Suprapubic skin (tissue), 4 donors: Measurements from ENCODE around the gene LDLRAD4. TPM values are rescaled to one million over a fixed set of nuclear protein-coding genes. Genes with fewer than 3 reads are reported as not detected.
A peak's percentile ranks its signal among the peaks of the same experiment; 100 is the strongest.

ENCODE experiments used
- DNase-seq, 2 donors: peaks; one replicate each; pipeline ENCODE4 v3.0.0-alpha.2; 2019; ENCODE audit warnings: low spot score in 2 of 2
- H3K27ac ChIP-seq: fragments of 200-600 bp; sonication (generic); one replicate; pipeline ENCODE4 v1.5.1; 2019
- H3K27me3 ChIP-seq: fragments of 200-600 bp; sonication (generic); one replicate; pipeline ENCODE4 v1.5.1; 2019
- H3K36me3 ChIP-seq: fragments of 200-600 bp; sonication (generic); one replicate; pipeline ENCODE4 v1.5.1; 2019
- H3K4me1 ChIP-seq: fragments of 200-600 bp; sonication (generic); one replicate; pipeline ENCODE4 v1.5.1; 2019
- H3K4me3 ChIP-seq: fragments of 200-600 bp; sonication (generic); one replicate; pipeline ENCODE4 v1.5.1; 2019; ENCODE audit warnings: mild to moderate bottlenecking
- H3K9me3 ChIP-seq: fragments of 200-600 bp; sonication (generic); one replicate; pipeline ENCODE4 v1.5.1; 2019
- CTCF ChIP-seq, 2 donors: fragments of 200-600 bp in 1 of 2; fragments of 450-650 bp in 1 of 2; sonication (generic) in 1 of 2; IDR thresholded peaks; one replicate each; pipeline ENCODE4 v1.5.1; 2016 to 2019; ENCODE audit warnings: antibody characterized with exemption in 2 of 2, mild to moderate bottlenecking in 1 of 2, moderate library complexity in 1 of 2
- EP300 ChIP-seq: sonication (generic); formaldehyde crosslinking; IDR thresholded peaks from one replicate; pipeline ENCODE4 v1.6.1; 2017; ENCODE audit warnings: antibody characterized with exemption
- POLR2A ChIP-seq, 2 donors: fragments of 450-650 bp; IDR thresholded peaks; one replicate each; pipeline ENCODE4 v1.6.1; 2017; ENCODE audit warnings: antibody characterized with exemption in 2 of 2, mild to moderate bottlenecking in 2 of 2, moderate library complexity in 2 of 2
- POLR2AphosphoS5 ChIP-seq, 3 donors: sonication (generic); formaldehyde crosslinking; IDR thresholded peaks; one replicate each; pipeline ENCODE4 v1.6.1; 2017; ENCODE audit warnings: antibody characterized with exemption in 3 of 3
- WGBS: methylation state at CpG from one replicate; pipeline ENCODE4 v1.1.5; 2018; 5-methylcytosine and 5-hydroxymethylcytosine counted together
- total RNA-seq, 4 donors: library from RNA; depleted of rRNA; stranded (reverse); fragments of >200 nt; gene quantifications; one replicate each; pipeline ENCODE4 v1.1.0, GENCODE V29; 2016

The LDLRAD4 gene
- total RNA-seq, 4 donors from 2014 or later: 10.1 to 31.6 (median 15.1) TPM

DNA sequence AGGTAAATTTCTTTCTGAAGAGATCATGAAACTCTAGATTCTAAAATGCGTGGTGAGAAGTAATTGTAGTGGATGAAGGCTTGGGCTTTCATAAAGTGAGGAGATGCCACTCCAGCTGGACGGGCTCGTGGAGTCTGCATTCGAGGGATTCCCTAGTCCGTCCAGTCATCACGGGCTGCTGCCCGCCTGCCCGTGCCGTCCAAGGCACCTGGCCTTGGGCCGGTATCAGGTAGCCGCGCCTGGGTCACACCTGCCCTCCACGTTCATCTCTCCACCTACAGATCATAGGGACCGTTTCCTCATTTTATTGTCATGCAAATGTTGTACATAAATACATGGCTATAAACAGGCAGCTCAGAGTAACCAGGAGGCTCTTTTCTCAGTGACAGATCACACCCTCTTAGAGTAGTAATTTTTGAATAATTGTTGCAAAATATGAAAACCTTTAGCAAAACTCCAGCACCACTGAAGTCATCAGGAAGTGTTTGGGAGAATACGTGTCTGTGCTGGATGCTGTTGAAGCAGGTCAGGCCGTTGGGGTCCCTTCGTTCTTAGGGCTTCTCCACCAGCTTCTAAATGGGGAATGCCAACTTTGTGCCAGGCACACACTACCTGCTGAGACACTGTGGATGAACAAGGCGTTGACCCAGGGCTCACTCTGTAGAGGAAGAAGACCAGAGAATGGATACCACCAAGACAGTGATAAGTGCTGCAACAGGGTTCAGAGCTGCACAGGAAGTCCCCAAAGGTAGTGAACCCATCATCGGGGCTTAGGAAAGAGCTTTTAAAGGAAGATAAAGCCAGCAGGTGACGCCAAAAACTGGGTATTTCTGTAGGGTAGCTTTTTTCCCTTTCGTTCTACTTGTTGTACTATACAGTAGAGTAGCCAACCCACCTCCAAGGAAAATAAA lies 395.3 kb downstream of the LDLRAD4 start:
- H3K27ac ChIP-seq: peak overlapping the region; percentile 70
- TF ChIP-seq POLR2A (IDR thresholded peaks at IDR 0.05) (no peak), EP300 (no peak), POLR2AphosphoS5 (IDR thresholded peaks at IDR 0.05) (no peak)
- no peaks in the 10 kb centered on the region for H3K36me3 ChIP-seq
- WGBS: 89% methylated on average over 21 of the region's 21 CpGs
- H3K4me1 ChIP-seq: peaks cover 42% of the 10 kb centered on the region
- no peaks in the 10 kb centered on the region for H3K27me3 ChIP-seq
- DNase-seq: no peak
- no peaks in the 10 kb centered on the region for H3K9me3 ChIP-seq
- H3K4me3 ChIP-seq: no peak overlapping the region

DNA sequence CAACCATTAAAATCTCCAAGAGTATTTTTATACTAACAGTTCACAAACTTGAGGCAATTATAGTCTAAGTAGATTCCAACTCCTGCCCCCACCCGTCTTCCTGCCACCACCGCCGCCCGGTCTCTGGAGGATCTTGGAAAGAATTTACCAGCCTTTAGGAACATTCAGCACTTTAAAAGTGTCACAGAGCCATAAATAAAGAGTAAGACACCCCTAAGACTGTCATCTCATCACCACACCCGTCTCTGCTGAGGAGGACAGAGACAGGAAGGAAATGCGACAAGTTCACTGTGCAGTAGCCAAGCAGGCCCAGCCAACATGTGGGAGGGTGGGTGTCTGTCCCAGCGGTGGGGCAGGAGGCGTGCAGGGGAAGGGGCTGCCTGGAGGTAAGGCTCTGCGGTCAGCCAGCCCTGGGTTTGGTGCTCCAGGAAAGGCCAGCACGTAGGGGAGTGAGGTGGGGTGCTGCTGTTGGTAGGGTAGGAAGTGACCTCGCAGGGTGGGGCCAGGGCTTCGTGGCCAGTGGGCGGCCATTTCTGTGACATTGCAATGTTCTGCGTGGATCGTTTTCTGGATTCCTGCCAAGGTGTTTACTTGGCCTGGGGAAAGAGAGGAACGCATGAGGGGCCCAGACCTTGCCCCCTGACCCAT lies 396.2 kb downstream of the LDLRAD4 start:
- TF ChIP-seq EP300: no peak
- TF ChIP-seq CTCF (IDR thresholded peaks at IDR 0.05): no peak
- no peak for TF ChIP-seq POLR2A (IDR thresholded peaks at IDR 0.05)
- no peak for TF ChIP-seq POLR2AphosphoS5 (IDR thresholded peaks at IDR 0.05)
- Histone ChIP-seq H3K9me3 (no peaks in the 10 kb centered on the region), H3K4me1 (peaks cover 42% of the 10 kb centered on the region), H3K27ac (peak overlapping the region; percentile 70), H3K27me3 (no peaks in the 10 kb centered on the region), H3K4me3 (no peak overlapping the region), H3K36me3 (no peaks in the 10 kb centered on the region)
- 48% methylated on average over 16 of the region's 16 CpGs for WGBS
- no peak for DNase-seq

GRCh38 chr18:13615432-13615861 lies 396.9 kb downstream of the LDLRAD4 start:
- Histone ChIP-seq H3K27ac (peak overlapping the region; percentile 70), H3K9me3 (no peaks in the 10 kb centered on the region), H3K4me1 (peaks cover 39% of the 10 kb centered on the region), H3K4me3 (no peak overlapping the region), H3K36me3 (no peaks in the 10 kb centered on the region), H3K27me3 (no peaks in the 10 kb centered on the region)
- DNase-seq: no peak
- WGBS: 73% methylated on average over 8 of the region's 8 CpGs
- TF ChIP-seq EP300 (no peak), POLR2A (IDR thresholded peaks at IDR 0.05) (no peak), CTCF (IDR thresholded peaks at IDR 0.05) (no peak), POLR2AphosphoS5 (IDR thresholded peaks at IDR 0.05) (no peak)

DNA sequence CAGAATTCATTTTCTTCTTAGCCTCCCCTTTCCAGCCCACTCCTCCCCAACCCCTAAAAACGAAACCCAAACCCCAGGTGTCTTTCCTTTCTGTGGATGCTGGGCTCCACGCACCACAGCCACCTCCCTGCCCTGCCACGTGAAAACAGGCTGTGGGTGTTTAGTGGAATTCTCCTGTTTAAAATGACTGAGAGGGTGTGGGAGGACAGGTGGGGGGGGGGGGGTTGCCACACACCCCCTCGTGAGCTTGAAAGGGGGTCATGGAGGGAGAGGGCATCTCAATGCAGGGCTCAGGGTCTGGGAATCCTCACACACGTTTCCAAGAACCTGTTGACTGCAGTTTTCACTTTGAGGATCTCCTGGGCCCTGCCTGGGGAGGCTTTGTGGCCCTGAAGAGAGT lies 397.5 kb downstream of the LDLRAD4 start:
- Histone ChIP-seq H3K27me3 (no peaks in the 10 kb centered on the region), H3K4me1 (peaks cover 33% of the 10 kb centered on the region), H3K9me3 (no peaks in the 10 kb centered on the region), H3K27ac (no peak overlapping the region), H3K36me3 (no peaks in the 10 kb centered on the region), H3K4me3 (no peak overlapping the region)
- no peak for DNase-seq
- 81% methylated on average over 5 of the region's 5 CpGs for WGBS
- no peak for TF ChIP-seq POLR2AphosphoS5 (IDR thresholded peaks at IDR 0.05)
- no peak for TF ChIP-seq EP300
- TF ChIP-seq POLR2A (IDR thresholded peaks at IDR 0.05): no peak
- no peak for TF ChIP-seq CTCF (IDR thresholded peaks at IDR 0.05)

GRCh38 chr18:13616525-13617035 lies 398.0 kb downstream of the LDLRAD4 start:
- peaks cover 3% of the 10 kb centered on the region for H3K36me3 ChIP-seq
- peaks cover 28% of the 10 kb centered on the region for H3K4me1 ChIP-seq
- no peak overlapping the region for H3K4me3 ChIP-seq
- 86% methylated on average over 3 of the region's 15 CpGs for WGBS
- no peaks in the 10 kb centered on the region for H3K9me3 ChIP-seq
- H3K27ac ChIP-seq: no peak overlapping the region
- H3K27me3 ChIP-seq: no peaks in the 10 kb centered on the region
- TF ChIP-seq CTCF (IDR thresholded peaks at IDR 0.05): no peak
- TF ChIP-seq POLR2A (IDR thresholded peaks at IDR 0.05): no peak
- no peak for TF ChIP-seq EP300
- TF ChIP-seq POLR2AphosphoS5 (IDR thresholded peaks at IDR 0.05): no peak
- DNase-seq: no peak
